GM18867 (cell line): ENCODE measurements around the gene NUP50.
"Not testable (repeated sequence)": the region's sequence is repeated elsewhere in the genome, so short reads cannot be mapped to it uniquely, and the experiment has no call there.

Experiments
- ATAC-seq: cut with Tn5 transposase; IDR thresholded peaks from one replicate; pipeline ENCODE4 v1.9.1; 2021; ENCODE audit warnings: mild to moderate bottlenecking, moderate library complexity; ENCODE audit not compliant: unreplicated experiment

NUP50 gene

DNA sequence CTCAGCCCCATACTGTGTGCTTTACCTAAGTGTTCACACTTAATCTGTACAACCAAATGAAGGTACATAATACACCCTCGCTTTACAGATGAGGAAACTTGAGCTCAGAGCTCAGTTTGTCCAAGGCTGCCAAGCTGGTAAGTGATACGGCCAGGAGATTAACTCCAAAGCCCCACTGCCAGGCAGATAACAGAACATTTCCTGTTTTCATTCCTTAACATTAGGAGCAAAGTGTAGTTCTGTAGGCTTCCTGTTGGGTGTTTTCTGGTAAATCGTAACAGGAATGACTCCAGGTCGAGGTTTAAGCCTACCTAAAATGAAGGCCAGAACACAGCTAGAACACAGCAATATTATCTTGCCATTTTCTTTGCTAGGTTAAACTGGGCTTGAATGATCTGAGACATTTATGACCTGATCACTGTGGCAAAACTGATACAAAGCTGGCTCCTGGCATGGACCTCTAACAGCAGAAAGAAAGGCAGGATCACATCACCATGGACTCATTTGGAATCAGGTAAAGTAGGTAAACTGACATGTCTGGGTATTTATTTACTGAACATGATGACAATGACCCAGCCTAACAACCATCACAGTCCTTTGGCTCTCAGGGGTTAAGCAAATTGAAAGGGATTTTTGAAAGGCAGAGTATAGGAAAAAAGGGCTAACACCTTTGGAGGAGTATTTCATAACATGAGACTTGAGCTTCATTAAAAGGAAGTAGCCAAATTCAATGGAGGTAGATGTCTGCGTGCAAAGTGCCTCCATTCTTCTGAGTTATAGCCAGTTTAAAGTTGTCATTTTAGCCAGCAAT is 3.9 kb upstream of the NUP50 start:
- no peak for ATAC-seq

GRCh38 chr22:45162531-45162930 is 1.2 kb upstream of the NUP50 start:
- ATAC-seq: no peak

GRCh38 chr22:45163099-45163450 is 650 bp upstream of the NUP50 start:
- ATAC-seq: no peak

GRCh38 chr22:45164270-45165088 is 754 bp downstream of the NUP50 start:
- peak; percentile 30 for ATAC-seq

- no peak for ATAC-seq
Observed at GRCh38 chr22:45166932-45167331, 3.2 kb downstream of the NUP50 start.

DNA sequence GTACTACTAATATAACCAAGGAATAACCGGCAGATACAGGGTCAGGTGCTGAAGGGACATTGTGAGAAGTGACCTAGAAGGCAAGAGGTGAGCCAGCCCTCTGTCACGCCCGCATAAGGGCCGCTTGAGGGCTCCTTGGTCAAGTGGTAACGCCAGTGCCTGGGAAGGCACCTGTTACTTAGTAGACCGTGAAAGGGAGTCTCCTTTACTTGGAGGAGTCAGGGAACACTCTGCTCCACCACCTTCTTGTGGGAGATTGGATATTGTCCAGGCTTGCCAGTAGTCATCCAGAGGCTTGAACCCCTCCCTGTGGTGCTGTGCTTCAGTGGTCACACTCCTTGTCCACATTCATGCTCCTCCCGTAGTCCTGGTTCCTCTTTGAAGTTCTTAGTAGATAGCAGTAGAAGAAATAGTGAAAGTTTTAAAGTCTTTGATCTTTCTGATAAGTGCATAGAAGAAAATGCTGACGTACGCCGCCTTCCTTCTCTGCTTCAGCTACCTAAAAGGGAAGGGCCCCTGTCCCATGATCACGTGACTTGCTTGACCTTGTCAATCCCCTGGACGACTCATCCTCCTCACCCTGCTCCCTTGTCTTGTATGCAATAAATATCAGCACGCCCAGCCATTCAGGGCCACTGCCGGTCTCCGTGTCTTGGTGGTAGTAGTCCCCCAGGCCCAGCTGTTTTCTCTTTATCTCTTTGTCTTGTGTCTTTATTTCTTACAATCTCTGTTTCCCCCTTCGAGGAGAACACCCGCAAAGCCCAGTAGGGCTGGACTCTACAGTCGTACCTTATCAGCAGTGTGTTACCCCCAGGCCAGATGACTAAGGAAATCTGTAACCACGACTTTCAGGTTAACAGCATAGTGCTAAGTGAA is 6.1 kb downstream of the NUP50 start:
- ATAC-seq: no peak

DNA sequence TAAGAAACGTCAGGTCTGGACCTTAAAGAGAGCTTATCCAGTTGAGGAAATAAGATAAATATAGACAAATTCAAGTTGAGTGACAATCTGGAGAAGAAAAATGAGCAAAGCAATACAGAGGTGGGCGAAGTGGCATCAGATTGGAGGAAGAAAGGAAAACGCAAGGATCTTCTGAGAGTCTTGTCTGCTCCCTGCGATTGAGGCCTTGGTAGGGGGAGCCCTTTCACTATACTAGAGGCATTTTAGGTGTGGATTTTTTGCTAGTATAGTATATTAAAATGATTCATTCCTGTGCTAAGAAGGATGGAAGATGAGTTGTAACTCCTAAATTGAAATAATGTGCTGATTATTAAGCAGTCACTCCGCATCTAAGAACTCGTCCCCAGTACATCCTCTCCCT is 8.1 kb downstream of the NUP50 start:
- no peak for ATAC-seq

GRCh38 chr22:45172881-45173585 is 9.3 kb downstream of the NUP50 start:
- no peak for ATAC-seq

GRCh38 chr22:45179276-45180049 is 15.7 kb downstream of the NUP50 start:
- no peak for ATAC-seq

GRCh38 chr22:45180146-45180679 is 16.5 kb downstream of the NUP50 start:
- no peak for ATAC-seq

- no peak for ATAC-seq
Observed at GRCh38 chr22:45181240-45181639, 17.5 kb downstream of the NUP50 start.

GRCh38 chr22:45181766-45182165 is 18.0 kb downstream of the NUP50 start:
- ATAC-seq: no peak

- no peak for ATAC-seq
Observed at GRCh38 chr22:45183974-45184373, 20.2 kb downstream of the NUP50 start.

GRCh38 chr22:45185718-45186514 is 22.2 kb downstream of the NUP50 start:
- ATAC-seq: no peak

GRCh38 chr22:45187891-45188290 is 24.2 kb downstream of the NUP50 start:
- ATAC-seq: no peak

DNA sequence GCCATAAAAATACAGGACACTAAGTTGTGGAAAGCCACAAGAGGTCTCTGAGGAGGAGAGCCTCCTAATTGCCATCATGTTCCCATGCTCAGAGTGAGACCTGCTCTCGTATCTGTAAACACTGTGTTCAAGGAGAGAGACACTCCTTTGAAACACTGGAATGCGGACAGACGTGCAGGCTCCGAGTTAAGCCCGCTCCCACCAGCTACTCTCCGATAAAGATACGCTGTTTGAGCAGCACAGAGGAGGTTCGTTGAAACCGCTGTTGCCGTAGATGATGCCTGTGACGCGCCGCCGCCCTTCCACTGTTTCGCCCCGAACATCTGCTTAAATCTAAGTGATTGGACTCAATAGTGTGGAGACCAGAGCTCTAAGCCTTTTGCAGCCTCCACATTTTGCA is 25.1 kb downstream of the NUP50 start:
- no peak for ATAC-seq

- ATAC-seq: no peak
Observed at GRCh38 chr22:45190202-45190872, 26.6 kb downstream of the NUP50 start.

- not testable (repeated sequence) for ATAC-seq
Observed at GRCh38 chr22:45191746-45192145, 28.0 kb downstream of the NUP50 start.
